Memory B cell (primary cell): ENCODE measurements around the gene NBEAL2.

Experiments used
- ATAC-seq: fragments of 150-1000 bp; cut with Tn5 transposase; 2 replicates; pipeline ENCODE4 v1.10.0; 2021; ENCODE audit warnings: low read depth, mild to moderate bottlenecking, moderate library complexity
- DNase-seq, 2 donors: peaks; one replicate each; pipeline ENCODE4 v3.0.0; 2022; ENCODE audit warnings: low spot score in 2 of 2
- H3K27ac Mint-ChIP-seq: one replicate; pipeline ENCODE4 v1.8.0; 2022; ENCODE audit warnings: mild to moderate bottlenecking, moderate library complexity, mixed read lengths
- H3K27me3 Mint-ChIP-seq: one replicate; pipeline ENCODE4 v1.8.0; 2022; ENCODE audit warnings: mixed read lengths
- H3K36me3 Mint-ChIP-seq: one replicate; pipeline ENCODE4 v1.8.0; 2022; ENCODE audit warnings: mild to moderate bottlenecking, mixed read lengths
- H3K4me1 Mint-ChIP-seq: one replicate; pipeline ENCODE4 v1.8.0; 2022; ENCODE audit warnings: mixed read lengths
- H3K4me3 Mint-ChIP-seq: one replicate; pipeline ENCODE4 v1.8.0; 2022; ENCODE audit warnings: mild to moderate bottlenecking, moderate library complexity, mixed read lengths
- H3K9me3 Mint-ChIP-seq: one replicate; pipeline ENCODE4 v1.8.0; 2022; ENCODE audit warnings: mixed read lengths

The NBEAL2 gene

GRCh38 chr3:46982546-46982945 lies 3.1 kb downstream of the NBEAL2 start:
- no peaks in the 10 kb centered on the region for H3K36me3 Mint-ChIP-seq
- H3K4me3 Mint-ChIP-seq = no peak overlapping the region
- H3K9me3 Mint-ChIP-seq = no peaks in the 10 kb centered on the region
- H3K27ac Mint-ChIP-seq = no peak overlapping the region
- no peak for DNase-seq
- H3K4me1 Mint-ChIP-seq = peaks cover 49% of the 10 kb centered on the region
- ATAC-seq = no peak
- H3K27me3 Mint-ChIP-seq = no peaks in the 10 kb centered on the region

GRCh38 chr3:46984591-46985459 lies 5.4 kb downstream of the NBEAL2 start:
- Mint-ChIP-seq H3K4me1 (peaks cover 63% of the 10 kb centered on the region), H3K36me3 (no peaks in the 10 kb centered on the region), H3K27me3 (no peaks in the 10 kb centered on the region), H3K9me3 (no peaks in the 10 kb centered on the region), H3K4me3 (no peak overlapping the region), H3K27ac (peak overlapping the region; percentile 60)
- ATAC-seq = no peak
- DNase-seq = no peak

- H3K27me3 Mint-ChIP-seq = no peaks in the 10 kb centered on the region
- H3K36me3 Mint-ChIP-seq = no peaks in the 10 kb centered on the region
- H3K9me3 Mint-ChIP-seq = no peaks in the 10 kb centered on the region
- H3K4me1 Mint-ChIP-seq = peaks cover 67% of the 10 kb centered on the region
- ATAC-seq = no peak
- H3K4me3 Mint-ChIP-seq = no peak overlapping the region
- no peak for DNase-seq
- H3K27ac Mint-ChIP-seq = peak overlapping the region; percentile 42
Measured at GRCh38 chr3:46985588-46985987, 6.1 kb downstream of the NBEAL2 start.

GRCh38 chr3:46986055-46986730 lies 6.7 kb downstream of the NBEAL2 start:
- no peaks in the 10 kb centered on the region for H3K27me3 Mint-ChIP-seq
- peak overlapping the region; percentile 2 for H3K4me3 Mint-ChIP-seq
- ATAC-seq (no peak), DNase-seq (no peak)
- peaks cover 71% of the 10 kb centered on the region for H3K4me1 Mint-ChIP-seq
- H3K36me3 Mint-ChIP-seq = no peaks in the 10 kb centered on the region
- peak overlapping the region; percentile 42 for H3K27ac Mint-ChIP-seq
- H3K9me3 Mint-ChIP-seq = no peaks in the 10 kb centered on the region

GRCh38 chr3:46986782-46987310 lies 7.4 kb downstream of the NBEAL2 start:
- Mint-ChIP-seq H3K9me3 (no peaks in the 10 kb centered on the region), H3K27me3 (no peaks in the 10 kb centered on the region), H3K36me3 (no peaks in the 10 kb centered on the region), H3K4me3 (peak overlapping the region; percentile 74), H3K4me1 (peaks cover 67% of the 10 kb centered on the region), H3K27ac (peak overlapping the region; percentile 98)
- DNase-seq = no peak
- no peak for ATAC-seq

GRCh38 chr3:46987319-46987742 lies 7.9 kb downstream of the NBEAL2 start:
- DNase-seq (no peak), ATAC-seq (no peak)
- Mint-ChIP-seq H3K27ac (peak overlapping the region; percentile 98), H3K4me3 (peak overlapping the region; percentile 74), H3K9me3 (no peaks in the 10 kb centered on the region), H3K27me3 (no peaks in the 10 kb centered on the region), H3K4me1 (peaks cover 67% of the 10 kb centered on the region), H3K36me3 (no peaks in the 10 kb centered on the region)

GRCh38 chr3:46987743-46988401 lies 8.4 kb downstream of the NBEAL2 start:
- Mint-ChIP-seq H3K4me1 (peaks cover 61% of the 10 kb centered on the region), H3K36me3 (no peaks in the 10 kb centered on the region), H3K27ac (peak overlapping the region; percentile 98), H3K9me3 (no peaks in the 10 kb centered on the region), H3K4me3 (peak overlapping the region; percentile 74), H3K27me3 (no peaks in the 10 kb centered on the region)
- peak; percentile 68 to 78 for DNase-seq
- ATAC-seq = peak; percentile 92

GRCh38 chr3:46988616-46989015 lies 9.2 kb downstream of the NBEAL2 start:
- no peak for ATAC-seq
- DNase-seq = no peak
- Mint-ChIP-seq H3K4me1 (peaks cover 60% of the 10 kb centered on the region), H3K4me3 (peak overlapping the region; percentile 66), H3K27me3 (no peaks in the 10 kb centered on the region), H3K9me3 (no peaks in the 10 kb centered on the region), H3K36me3 (no peaks in the 10 kb centered on the region), H3K27ac (peak overlapping the region; percentile 98)

GRCh38 chr3:46989146-46989810 lies 9.8 kb downstream of the NBEAL2 start:
- no peak for ATAC-seq
- Mint-ChIP-seq H3K9me3 (no peaks in the 10 kb centered on the region), H3K27me3 (no peaks in the 10 kb centered on the region), H3K36me3 (no peaks in the 10 kb centered on the region), H3K27ac (peak overlapping the region; percentile 98), H3K4me3 (no peak overlapping the region), H3K4me1 (peaks cover 59% of the 10 kb centered on the region)
- no peak for DNase-seq

- H3K4me3 Mint-ChIP-seq = peak overlapping the region; percentile 64
- H3K27ac Mint-ChIP-seq = peak overlapping the region; percentile 98
- peak in 1 of 2 donors; percentile 37 for DNase-seq
- H3K27me3 Mint-ChIP-seq = no peaks in the 10 kb centered on the region
- no peaks in the 10 kb centered on the region for H3K9me3 Mint-ChIP-seq
- peaks cover 48% of the 10 kb centered on the region for H3K4me1 Mint-ChIP-seq
- no peaks in the 10 kb centered on the region for H3K36me3 Mint-ChIP-seq
- peak; percentile 54 for ATAC-seq
Measured at GRCh38 chr3:46990573-46991374, 11.3 kb downstream of the NBEAL2 start.

- DNase-seq (no peak), ATAC-seq (no peak)
- H3K9me3 Mint-ChIP-seq = no peaks in the 10 kb centered on the region
- no peaks in the 10 kb centered on the region for H3K27me3 Mint-ChIP-seq
- peak overlapping the region; percentile 58 for H3K27ac Mint-ChIP-seq
- H3K4me1 Mint-ChIP-seq = peaks cover 43% of the 10 kb centered on the region
- H3K4me3 Mint-ChIP-seq = no peak overlapping the region
- no peaks in the 10 kb centered on the region for H3K36me3 Mint-ChIP-seq
Measured at GRCh38 chr3:46991406-46992165, 12.1 kb downstream of the NBEAL2 start.

GRCh38 chr3:46992231-46992630 lies 12.8 kb downstream of the NBEAL2 start:
- H3K9me3 Mint-ChIP-seq = no peaks in the 10 kb centered on the region
- DNase-seq = no peak
- peaks cover 40% of the 10 kb centered on the region for H3K4me1 Mint-ChIP-seq
- no peak for ATAC-seq
- no peaks in the 10 kb centered on the region for H3K36me3 Mint-ChIP-seq
- no peaks in the 10 kb centered on the region for H3K27me3 Mint-ChIP-seq
- H3K27ac Mint-ChIP-seq = peak overlapping the region; percentile 58
- H3K4me3 Mint-ChIP-seq = no peak overlapping the region
